H1 (cell line): ENCODE measurements around the gene VPS18. TPM values are rescaled to one million over a fixed set of nuclear protein-coding genes. Genes with fewer than 3 reads are reported as not detected.

Experiments
- BCL11A ChIP-seq, 2 experiments: IDR thresholded peaks; one replicate each; pipeline ENCODE4 v1.6.1; 2011; ENCODE audit warnings: low read depth in 2 of 2, low read length in 2 of 2, mild to moderate bottlenecking in 2 of 2
- CBX8 ChIP-seq: fragments of 300-800, 300-1000 bp; sonication (generic); IDR thresholded peaks from 2 replicates; pipeline ENCODE4 v1.7.1; 2016; ENCODE audit warnings: low read depth, low read length, borderline replicate concordance
- CHD2 ChIP-seq: IDR thresholded peaks from 2 replicates; pipeline ENCODE4 v1.6.1; 2012; ENCODE audit warnings: low read length, improper control_type of control experiment
- EP300 ChIP-seq, 2 experiments: IDR thresholded peaks; 1 replicate in 1 of 2; 2 replicates in 1 of 2; pipeline ENCODE4 v1.6.1; 2011 to 2012; ENCODE audit warnings: low read depth in 2 of 2, low read length in 2 of 2, mild to moderate bottlenecking in 2 of 2, borderline replicate concordance in 1 of 2, inconsistent platforms in 1 of 2, moderate library complexity in 1 of 2
- JUN ChIP-seq: IDR thresholded peaks from 2 replicates; pipeline ENCODE4 v1.6.1; 2011; ENCODE audit warnings: low read depth, mild to moderate bottlenecking, improper control_type of control experiment, low read length
- NANOG ChIP-seq: IDR thresholded peaks from 2 replicates; pipeline ENCODE4 v1.6.1; 2011; ENCODE audit warnings: low read length, low read depth, mild to moderate bottlenecking, inconsistent platforms; ENCODE audit not compliant: insufficient read depth, poor library complexity, severe bottlenecking
- NRF1 ChIP-seq: IDR thresholded peaks from 2 replicates; pipeline ENCODE4 v1.6.1; 2011; ENCODE audit warnings: mild to moderate bottlenecking, low read depth, low read length, improper control_type of control experiment
- POLR2A ChIP-seq, 2 experiments: IDR thresholded peaks; 1 replicate in 1 of 2; 2 replicates in 1 of 2; pipeline ENCODE4 v1.6.1; 2011; ENCODE audit warnings: low read depth in 2 of 2, low read length in 2 of 2, mild to moderate bottlenecking in 2 of 2; ENCODE audit errors: control extremely low read depth in 1 of 2
- POU5F1 ChIP-seq: IDR thresholded peaks from 2 replicates; pipeline ENCODE4 v1.6.1; 2011; ENCODE audit warnings: low read depth, mild to moderate bottlenecking, low read length, moderate library complexity
- SAP30 ChIP-seq: fragments of 300-600 bp; sonication (generic); IDR thresholded peaks from 2 replicates; pipeline ENCODE4 v1.7.1; 2012; ENCODE audit warnings: low read length, moderate library complexity, mild to moderate bottlenecking, inconsistent platforms; ENCODE audit not compliant: insufficient read depth, insufficient replicate concordance
- SIN3A ChIP-seq, 2 experiments: IDR thresholded peaks in 1 of 2; conservative IDR thresholded peaks in 1 of 2; 2 replicates each; pipeline ENCODE4 v1.6.1; 2011 to 2012; ENCODE audit warnings: low read length in 2 of 2, improper control_type of control experiment in 1 of 2, low read depth in 1 of 2, mild to moderate bottlenecking in 1 of 2
- SP2 ChIP-seq: IDR thresholded peaks from 2 replicates; pipeline ENCODE4 v1.6.1; 2012; ENCODE audit warnings: mild to moderate bottlenecking, low read length, inconsistent platforms
- TCF12 ChIP-seq: IDR thresholded peaks from 2 replicates; pipeline ENCODE4 v1.6.1; 2011; ENCODE audit warnings: low read depth, mild to moderate bottlenecking, low read length
- TEAD4 ChIP-seq: IDR thresholded peaks from 2 replicates; pipeline ENCODE4 v1.6.1; 2012; ENCODE audit warnings: low read depth, low read length, inconsistent platforms, mixed read lengths
- polyA plus RNA-seq, 7 experiments: library from polyadenylated mRNA; depleted of rRNA in 3 of 7; stranded (reverse) in 5 of 7; unstranded in 2 of 7; fragments of >200 nt in 5 of 7; fragments of 200-250 nt in 2 of 7; gene quantifications; 1 replicate in 5 of 7; 2 replicates in 1 of 7; 4 replicates in 1 of 7; pipeline versions ENCODE4 v1.2.1 to v1.2.3, GENCODE V29; 2011 to 2013; ENCODE audit warnings: missing spikeins in 2 of 7, mixed read lengths in 2 of 7
- total RNA-seq: library from RNA; stranded (reverse); fragmentation: NEBNext Ultra II Directional; extraction: Animal tissue kit (Norgen Biotek cat#: 25700); gene quantifications from 2 replicates; pipeline ENCODE4 v1.2.1, GENCODE V29; 2021
- TF ChIP-seq, protein P1 (sequence below), 3 experiments: IDR thresholded peaks; 1 replicate in 2 of 3; 2 replicates in 1 of 3; pipeline versions ENCODE4 v1.5.1 to v1.6.1; 2011; ENCODE audit warnings: low read length in 3 of 3, mild to moderate bottlenecking in 3 of 3, inconsistent platforms in 2 of 3, low read depth in 1 of 3, moderate library complexity in 1 of 3; ENCODE audit not compliant: insufficient read depth in 1 of 3; ENCODE audit errors: control extremely low read depth in 1 of 3

VPS18 gene
- total and polyA plus RNA-seq, 2 of the 8 experiments (the other 6 are each of a cell fraction or from before 2014, with no cell fraction given) = 28.9 to 32.7 TPM

DNA sequence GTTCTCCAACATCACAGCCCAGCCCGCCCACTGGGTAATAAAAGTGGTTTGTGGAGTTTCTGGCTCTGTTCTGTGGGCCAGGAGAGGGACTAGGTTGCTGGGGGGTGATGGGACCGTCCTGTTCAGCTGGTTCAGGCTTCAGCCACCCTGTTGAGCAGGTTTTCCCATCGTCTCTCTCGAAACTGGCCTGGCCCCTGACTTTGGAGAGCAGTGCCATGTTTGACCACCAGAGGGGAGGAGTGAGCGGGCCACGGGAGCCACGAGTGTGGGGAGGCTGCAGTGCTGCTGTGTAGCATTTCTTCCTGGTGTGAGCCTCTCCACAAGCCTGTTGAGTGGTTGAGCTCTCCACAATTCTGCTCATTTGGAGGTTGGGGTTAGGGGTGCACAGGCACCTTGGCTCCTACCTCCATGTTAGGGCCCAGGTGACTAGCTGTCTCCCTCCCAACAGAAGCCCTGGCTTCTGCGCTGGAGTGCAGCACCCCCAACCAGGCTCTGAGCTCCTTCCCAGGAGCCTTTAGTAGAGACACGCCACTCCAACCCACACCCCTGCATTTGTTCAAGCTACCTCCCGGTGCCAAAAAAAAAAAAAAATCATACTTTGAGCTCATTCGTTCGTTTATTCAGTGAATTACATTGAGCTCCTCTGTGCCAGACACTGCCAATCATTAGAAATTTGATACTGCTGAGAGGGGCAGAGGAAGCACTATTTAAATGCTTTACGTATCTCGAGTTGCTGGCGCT lies 36.5 kb upstream of the VPS18 start (continued):
- TF ChIP-seq NRF1 = no peak
- TF ChIP-seq SIN3A (conservative IDR thresholded peaks at IDR 0.05 in 1 of 2, IDR thresholded peaks at IDR 0.05 in 1 of 2; ENCODE audit: low read depth in 1 of 2, low read length in 2 of 2) = 0 out of 4 replicates have a peak, but pooled peaks of 1 of the 2 experiments have one; percentile 32
- TF ChIP-seq POLR2A (IDR thresholded peaks at IDR 0.05; ENCODE audit: control extremely low read depth in 1 of 2, low read depth in 2 of 2, low read length in 2 of 2) = no peak; a peak in 1 of 3 replicates
- no peak for TF ChIP-seq SP2
- TF ChIP-seq SAP30 = no peak
- TF ChIP-seq NANOG = no peak
- TF ChIP-seq, protein P1, sequence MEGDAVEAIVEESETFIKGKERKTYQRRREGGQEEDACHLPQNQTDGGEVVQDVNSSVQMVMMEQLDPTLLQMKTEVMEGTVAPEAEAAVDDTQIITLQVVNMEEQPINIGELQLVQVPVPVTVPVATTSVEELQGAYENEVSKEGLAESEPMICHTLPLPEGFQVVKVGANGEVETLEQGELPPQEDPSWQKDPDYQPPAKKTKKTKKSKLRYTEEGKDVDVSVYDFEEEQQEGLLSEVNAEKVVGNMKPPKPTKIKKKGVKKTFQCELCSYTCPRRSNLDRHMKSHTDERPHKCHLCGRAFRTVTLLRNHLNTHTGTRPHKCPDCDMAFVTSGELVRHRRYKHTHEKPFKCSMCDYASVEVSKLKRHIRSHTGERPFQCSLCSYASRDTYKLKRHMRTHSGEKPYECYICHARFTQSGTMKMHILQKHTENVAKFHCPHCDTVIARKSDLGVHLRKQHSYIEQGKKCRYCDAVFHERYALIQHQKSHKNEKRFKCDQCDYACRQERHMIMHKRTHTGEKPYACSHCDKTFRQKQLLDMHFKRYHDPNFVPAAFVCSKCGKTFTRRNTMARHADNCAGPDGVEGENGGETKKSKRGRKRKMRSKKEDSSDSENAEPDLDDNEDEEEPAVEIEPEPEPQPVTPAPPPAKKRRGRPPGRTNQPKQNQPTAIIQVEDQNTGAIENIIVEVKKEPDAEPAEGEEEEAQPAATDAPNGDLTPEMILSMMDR (IDR thresholded peaks at IDR 0.05; ENCODE audit: control extremely low read depth in 1 of 3, insufficient read depth in 1 of 3, low read depth in 1 of 3, low read length in 3 of 3) = peak; percentile 95 to 99 (median 99)
- TF ChIP-seq CHD2 = 0 out of 2 replicates have a peak, but pooled peaks have one; percentile 31
- no peak for TF ChIP-seq BCL11A (IDR thresholded peaks at IDR 0.05; ENCODE audit: low read depth in 2 of 2, low read length in 2 of 2)
- no peak for TF ChIP-seq TCF12
- peak in 1 of 2 experiments; percentile 19; a peak in 1 of 3 replicates for TF ChIP-seq EP300 (IDR thresholded peaks at IDR 0.05; ENCODE audit: borderline replicate concordance in 1 of 2, low read depth in 2 of 2, low read length in 2 of 2)
- TF ChIP-seq JUN = no peak
- TF ChIP-seq TEAD4 = no peak
- TF ChIP-seq CBX8 = no peak
- TF ChIP-seq POU5F1 = 0 out of 2 replicates have a peak, but pooled peaks have one; percentile 13
